Neuronal stem cell (in vitro differentiated cells): ENCODE data around the gene JMJD6. TPM values are rescaled to one million over a fixed set of nuclear protein-coding genes. Genes with fewer than 3 reads are reported as not detected.
A peak's percentile ranks its signal among the peaks of the same experiment; 100 is the strongest.

Experiments used
- DNase-seq: peaks from one replicate; pipeline ENCODE4 v3.0.0-alpha.2; 2013; ENCODE audit warnings: low spot score
- H2AFZ ChIP-seq: one replicate; pipeline ENCODE4 v1.6.1; 2013; ENCODE audit warnings: mild to moderate bottlenecking, low read length, inconsistent platforms
- H2AK5ac ChIP-seq: 2 replicates; pipeline ENCODE4 v1.6.1; 2013; ENCODE audit warnings: low read depth, mild to moderate bottlenecking, inconsistent platforms, low read length, moderate library complexity, mixed read lengths
- H2BK120ac ChIP-seq: 2 replicates; pipeline ENCODE4 v1.6.1; 2013; ENCODE audit warnings: low read depth, mild to moderate bottlenecking, inconsistent platforms, low read length, moderate library complexity, mixed read lengths
- H2BK12ac ChIP-seq: one replicate; pipeline ENCODE4 v1.6.1; 2013; ENCODE audit warnings: low read length, inconsistent platforms
- H2BK15ac ChIP-seq: 2 replicates; pipeline ENCODE4 v1.6.1; 2013; ENCODE audit warnings: mild to moderate bottlenecking, low read length, inconsistent platforms, mixed read lengths
- H2BK5ac ChIP-seq: one replicate; pipeline ENCODE4 v1.6.1; 2013; ENCODE audit warnings: inconsistent platforms, mild to moderate bottlenecking, low read length, moderate library complexity
- H3K14ac ChIP-seq: one replicate; pipeline ENCODE4 v1.6.1; 2013; ENCODE audit warnings: low read length, inconsistent platforms
- H3K18ac ChIP-seq: 2 replicates; pipeline ENCODE4 v1.6.1; 2013; ENCODE audit warnings: low read length, inconsistent platforms
- H3K23ac ChIP-seq: 2 replicates; pipeline ENCODE4 v1.6.1; 2013; ENCODE audit warnings: low read depth, mild to moderate bottlenecking, mixed read lengths, low read length, inconsistent platforms; ENCODE audit not compliant: poor library complexity
- H3K27ac ChIP-seq: replicated peaks from 3 replicates; pipeline ENCODE4 v1.5.1; 2013; ENCODE audit warnings: low read length, inconsistent platforms
- H3K27me3 ChIP-seq, 3 experiments: 2 replicates each; pipeline ENCODE4 v1.6.1; 2013; ENCODE audit warnings: low read length in 3 of 3, mild to moderate bottlenecking in 2 of 3, inconsistent platforms in 1 of 3, low read depth in 1 of 3, mixed read lengths in 1 of 3, moderate library complexity in 1 of 3; ENCODE audit not compliant: control insufficient read depth in 3 of 3, insufficient read depth in 3 of 3
- H3K36me3 ChIP-seq, 2 donors: replicated peaks in 1 of 2; 2 replicates each; pipeline ENCODE4 v1.6.1; 2013; ENCODE audit warnings: low read length in 2 of 2; ENCODE audit not compliant: control insufficient read depth in 2 of 2, insufficient read depth in 2 of 2
- H3K4ac ChIP-seq: 2 replicates; pipeline ENCODE4 v1.6.1; 2013; ENCODE audit warnings: inconsistent platforms, mild to moderate bottlenecking, low read length, moderate library complexity
- H3K4me1 ChIP-seq, 2 donors: 1 replicate in 1 of 2; 2 replicates in 1 of 2; pipeline ENCODE4 v1.6.1; 2013; ENCODE audit warnings: low read length in 2 of 2, low read depth in 1 of 2; ENCODE audit not compliant: control insufficient read depth in 2 of 2, insufficient read depth in 1 of 2
- H3K4me2 ChIP-seq: one replicate; pipeline ENCODE4 v1.6.1; 2013; ENCODE audit warnings: mild to moderate bottlenecking, low read length, inconsistent platforms; ENCODE audit not compliant: insufficient read depth, poor library complexity, severe bottlenecking
- H3K4me3 ChIP-seq, 2 donors: 2 replicates each; pipeline ENCODE4 v1.5.1; 2013; ENCODE audit warnings: low read length in 2 of 2, mild to moderate bottlenecking in 2 of 2, inconsistent platforms in 1 of 2, moderate library complexity in 1 of 2
- H3K79me1 ChIP-seq: one replicate; pipeline ENCODE4 v1.6.1; 2013; ENCODE audit warnings: low read depth, mild to moderate bottlenecking, inconsistent platforms, low read length, moderate library complexity
- H3K9ac ChIP-seq: one replicate; pipeline ENCODE4 v1.6.1; 2013; ENCODE audit warnings: mild to moderate bottlenecking, low read depth, low read length, inconsistent platforms; ENCODE audit not compliant: poor library complexity
- H3K9me3 ChIP-seq, 2 donors: replicated peaks in 1 of 2; 2 replicates each; pipeline versions ENCODE3 to v1.6.1; 2013; ENCODE audit warnings: low read length in 2 of 2, mild to moderate bottlenecking in 2 of 2, inconsistent platforms in 1 of 2, low read depth in 1 of 2, mixed read lengths in 1 of 2, moderate library complexity in 1 of 2; ENCODE audit not compliant: control insufficient read depth in 2 of 2, insufficient read depth in 1 of 2
- H4K8ac ChIP-seq: one replicate; pipeline ENCODE4 v1.6.1; 2013; ENCODE audit warnings: low read depth, mild to moderate bottlenecking, inconsistent platforms, low read length, moderate library complexity
- H4K91ac ChIP-seq: one replicate; pipeline ENCODE4 v1.6.1; 2013; ENCODE audit warnings: low read length, low read depth, mild to moderate bottlenecking, inconsistent platforms; ENCODE audit not compliant: poor library complexity
- WGBS, 2 donors: extraction: QIAGEN DNeasy Blood & Tissue Kit; methylation state at CpG; one replicate each; pipeline ENCODE4 v1.1.7; 2013; ENCODE audit warnings: missing lambda C conversion rate in 2 of 2, mixed read lengths in 1 of 2; ENCODE audit not compliant: insufficient read length in 2 of 2, insufficient replicate concordance in 1 of 2; ENCODE audit errors: extremely low coverage in 2 of 2; 5-methylcytosine and 5-hydroxymethylcytosine counted together
- small RNA-seq: library from polyadenylated mRNA; stranded (forward); fragments of <200 nt; extraction: miRNeasy Mini kit (QIAGEN cat#:217004); gene quantifications from one replicate; pipeline ENCODE3, GENCODE V24; 2013; ENCODE audit not compliant: insufficient read depth

Gene JMJD6

GRCh38 chr17:76670718-76671122 lies 55.7 kb downstream of the JMJD6 start:
- no peak overlapping the region for H3K23ac ChIP-seq
- H2AK5ac ChIP-seq: no peak overlapping the region
- H3K27me3 ChIP-seq: no peaks in the 10 kb centered on the region
- H4K91ac ChIP-seq: no peak overlapping the region
- H4K8ac ChIP-seq: peak overlapping the region; percentile 55
- H3K18ac ChIP-seq: no peak overlapping the region
- peak overlapping the region; percentile 95 for H2AFZ ChIP-seq
- H3K27ac ChIP-seq: no peak overlapping the region
- H2BK12ac ChIP-seq: no peak overlapping the region
- no peak overlapping the region for H2BK5ac ChIP-seq
- H3K4me1 ChIP-seq: peaks cover 5 to 7% of the 10 kb centered on the region in 2 donors
- no peak overlapping the region for H2BK120ac ChIP-seq
- WGBS, 2 donors: no CpG with 5 or more reads among the region's 9 CpGs
- peak overlapping the region in 1 of 2 donors; percentile 58 for H3K4me3 ChIP-seq
- H3K79me1 ChIP-seq: no peaks in the 10 kb centered on the region
- no peak overlapping the region for H3K9ac ChIP-seq
- H3K4me2 ChIP-seq: no peak overlapping the region
- DNase-seq: no peak
- H3K4ac ChIP-seq: no peak overlapping the region
- H3K36me3 ChIP-seq: no peaks in the 10 kb centered on the region
- H2BK15ac ChIP-seq: no peak overlapping the region
- no peaks in the 10 kb centered on the region for H3K9me3 ChIP-seq
- H3K14ac ChIP-seq: no peak overlapping the region

- DNase-seq: no peak
- Histone ChIP-seq H3K79me1 (no peaks in the 10 kb centered on the region), H3K9ac (no peak overlapping the region), H3K4me1 (peaks cover 5 to 7% of the 10 kb centered on the region in 2 donors), H3K36me3 (no peaks in the 10 kb centered on the region), H3K4ac (no peak overlapping the region), H3K4me2 (no peak overlapping the region), H2BK120ac (no peak overlapping the region), H3K27me3 (no peaks in the 10 kb centered on the region), H2BK12ac (no peak overlapping the region), H2AFZ (peak overlapping the region; percentile 95), H3K27ac (no peak overlapping the region), H3K23ac (no peak overlapping the region), H3K14ac (no peak overlapping the region), H2AK5ac (no peak overlapping the region), H4K8ac (no peak overlapping the region), H2BK15ac (no peak overlapping the region), H3K4me3 (no peak overlapping the region), H4K91ac (no peak overlapping the region), H2BK5ac (no peak overlapping the region), H3K18ac (no peak overlapping the region), H3K9me3 (no peaks in the 10 kb centered on the region)
- no CpG with 5 or more reads among the region's 9 CpGs for WGBS, 2 donors
These were observed 56.2 kb downstream of the JMJD6 start for GRCh38 chr17:76670020-76670717.

Small RNA genes within 50 kb of the gene (small RNA-seq; reads per million reads assigned to genes)
- not detected for gene AC005837.3
- gene RF02271: not detected
- not detected for gene RNU6-97P
- 5.5 reads per million, percentile 26 among the genes with 10 or more reads in this experiment for gene RNY4P36
